DMS153 (cell line): ENCODE results near the gene CARD6.
"Not testable (repeated sequence)": the region's sequence is repeated elsewhere in the genome, so short reads cannot be mapped to it uniquely, and the experiment has no call there.

Experiments
- DNase-seq: peaks from one replicate; lab custom pipeline; 2025; lab: John Stamatoyannopoulos, UW

Gene CARD6

GRCh38 chr5:40873286-40873880 is 32.2 kb downstream of the CARD6 start:
- no peak for DNase-seq

- DNase-seq: no peak
Measured at GRCh38 chr5:40875958-40876357, 34.8 kb downstream of the CARD6 start.

GRCh38 chr5:40877371-40877988 is 36.3 kb downstream of the CARD6 start:
- DNase-seq: no peak

- DNase-seq: no peak
Measured at GRCh38 chr5:40879163-40879942, 38.2 kb downstream of the CARD6 start.

- DNase-seq: no peak
Measured at GRCh38 chr5:40882291-40882690, 41.1 kb downstream of the CARD6 start.

GRCh38 chr5:40883051-40883450 is 41.9 kb downstream of the CARD6 start:
- DNase-seq: not testable (repeated sequence)

- peak; percentile 36 for DNase-seq
Measured at GRCh38 chr5:40895440-40896425, 54.6 kb downstream of the CARD6 start.

- DNase-seq: peak; percentile 55
Measured at GRCh38 chr5:40904205-40904993, 63.2 kb downstream of the CARD6 start.

- DNase-seq: no peak
Measured at GRCh38 chr5:40904994-40905306, 63.8 kb downstream of the CARD6 start.

- DNase-seq: no peak
Measured at GRCh38 chr5:40906351-40906751, 65.2 kb downstream of the CARD6 start.

- DNase-seq: no peak
Measured at GRCh38 chr5:40909264-40909663, 68.1 kb downstream of the CARD6 start, which contains the start of gene C7. Gene C7, plus strand, starts transcription at chr5:40909497. Its CDS starts 114 bp downstream, at chr5:40909611.

GRCh38 chr5:40909723-40910122 is 68.6 kb downstream of the CARD6 start:
- no peak for DNase-seq
